CD4-positive, alpha-beta T cell (primary cell): Measurements from ENCODE around the gene UPF2. TPM values are rescaled to one million over a fixed set of nuclear protein-coding genes. Genes with fewer than 3 reads are reported as not detected.

Source experiments
- ATAC-seq: fragments of 200-7000 bp; cut with Tn5 transposase; one replicate; pipeline ENCODE4 v1.10.0; 2022; ENCODE audit warnings: mild to moderate bottlenecking; ENCODE audit not compliant: poor library complexity
- CTCF ChIA-PET: fragments of 350-600 bp; sonication (Branson Sonifier 250); formaldehyde crosslinking; loops from one replicate; lab custom pipeline; 2021; ENCODE audit warnings: antibody characterized with exemption, inconsistent platforms; lab: Charles Lee
- POLR2A ChIA-PET: fragments of 350-600 bp; sonication (Branson Sonifier 250); formaldehyde crosslinking; loops from one replicate; lab custom pipeline; 2021; ENCODE audit warnings: antibody characterized with exemption, inconsistent platforms; lab: Charles Lee
- DNase-seq, 14 experiments: peaks; one replicate each; pipeline ENCODE4 v3.0.0-alpha.2; 2013 to 2020; ENCODE audit warnings: mixed read lengths in 2 of 14
- H3K27ac ChIP-seq, 2 donors: one replicate each; pipeline versions ENCODE4 v1.5.1 to v1.7.0; 2013; ENCODE audit warnings: low read length in 2 of 2, low read depth in 1 of 2, mild to moderate bottlenecking in 1 of 2
- H3K27me3 ChIP-seq, 2 experiments: 1 replicate in 1 of 2; 2 replicates in 1 of 2; pipeline versions ENCODE4 v1.6.1 to v1.7.0; 2013; ENCODE audit warnings: low read length in 2 of 2, control low read depth in 1 of 2, mild to moderate bottlenecking in 1 of 2, moderate library complexity in 1 of 2; ENCODE audit not compliant: insufficient read depth in 2 of 2, control insufficient read depth in 1 of 2
- H3K36me3 ChIP-seq: one replicate; pipeline ENCODE4 v1.6.1; 2013; ENCODE audit warnings: low read length, control low read depth; ENCODE audit not compliant: insufficient read depth
- H3K4me1 ChIP-seq: one replicate; pipeline ENCODE4 v1.6.1; 2013; ENCODE audit warnings: low read length, control low read depth; ENCODE audit not compliant: insufficient read depth
- H3K4me3 ChIP-seq: one replicate; pipeline ENCODE4 v1.5.1; 2013; ENCODE audit warnings: mild to moderate bottlenecking, low read length, moderate library complexity
- H3K9me3 ChIP-seq, 2 experiments: 1 replicate in 1 of 2; 2 replicates in 1 of 2; pipeline versions ENCODE4 v1.6.1 to v1.7.0; 2013; ENCODE audit warnings: low read length in 2 of 2, mild to moderate bottlenecking in 2 of 2, control low read depth in 1 of 2, moderate library complexity in 1 of 2; ENCODE audit not compliant: control insufficient read depth in 1 of 2, insufficient read depth in 1 of 2
- H3K27ac Mint-ChIP-seq: one replicate; pipeline ENCODE4 v1.8.0; 2020; ENCODE audit warnings: mixed read lengths
- H3K27me3 Mint-ChIP-seq: one replicate; pipeline ENCODE4 v1.8.0; 2021; ENCODE audit warnings: mixed read lengths
- H3K36me3 Mint-ChIP-seq: one replicate; pipeline ENCODE4 v1.8.0; 2021; ENCODE audit warnings: low read depth, mixed read lengths
- H3K4me1 Mint-ChIP-seq: one replicate; pipeline ENCODE4 v1.8.0; 2021; ENCODE audit warnings: low read depth, mixed read lengths
- H3K4me3 Mint-ChIP-seq: one replicate; pipeline ENCODE4 v1.8.0; 2020; ENCODE audit warnings: mild to moderate bottlenecking, mixed read lengths
- H3K9me3 Mint-ChIP-seq: one replicate; pipeline ENCODE4 v1.8.0; 2020; ENCODE audit warnings: mixed read lengths
- intact Hi-C, 2 experiments: fragments of 100-400 bp; cut with DNase I in 1 of 2; cut with micrococcal nuclease in 1 of 2; formaldehyde crosslinking; loops; one replicate each; pipeline versions ENCODE4 v1.15.1 to v1.9.0; 2023 to 2025; cut with DNase I, micrococcal nuclease
- total RNA-seq, 174 experiments: library from RNA in 2 of 174; stranded (reverse) in 2 of 174; gene quantifications; one replicate each; pipeline ENCODE4 v1.2.3 and lab custom pipeline; 2021 to 2026
- TF ChIP-seq, protein P1 (sequence below): fragments of 200-600 bp; IDR thresholded peaks from one replicate; pipeline ENCODE4 v1.8.0; 2022; ENCODE audit warnings: antibody characterized with exemption, mild to moderate bottlenecking

UPF2 gene
- total RNA-seq, 2 experiments from 2014 or later = 14.5 to 15.3 TPM

DNA sequence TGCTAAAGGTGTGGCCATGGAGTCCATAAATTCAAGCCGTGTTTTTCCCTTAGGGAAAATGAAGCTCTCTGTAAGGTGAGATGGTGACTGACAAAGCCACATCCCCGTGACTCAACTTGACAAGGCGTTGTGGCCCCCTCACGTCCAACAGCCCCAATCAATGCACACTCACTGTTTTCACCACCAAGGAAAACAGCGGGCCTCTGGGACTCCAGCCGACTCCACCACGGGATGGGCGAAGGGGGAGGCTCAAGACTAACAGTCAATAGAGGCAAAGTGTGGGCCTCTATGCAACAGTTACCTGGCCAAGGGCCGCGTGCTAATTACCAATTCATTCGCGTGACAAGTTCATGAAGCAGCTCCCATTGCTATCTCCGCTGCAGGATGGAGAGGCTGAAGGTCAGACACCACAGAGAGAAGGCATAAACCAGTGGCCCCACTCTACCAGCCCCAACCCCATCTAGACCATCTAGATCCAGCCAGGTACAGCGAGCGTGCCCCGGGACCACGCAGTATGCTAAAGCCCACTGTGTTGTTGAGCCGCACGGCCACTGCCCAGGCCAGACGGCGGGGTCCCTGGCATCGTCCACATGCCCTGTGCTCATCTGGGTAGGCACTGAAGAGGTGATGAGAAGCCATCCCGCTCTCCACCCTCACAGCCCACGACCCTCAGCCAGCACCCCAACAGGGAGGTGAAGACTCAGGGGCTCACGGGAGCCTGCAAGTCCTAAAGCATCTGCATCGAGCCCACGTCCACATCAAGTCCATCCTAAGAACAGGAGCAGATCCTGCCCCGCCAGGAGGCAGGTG, 143.3 kb downstream of the UPF2 start:
- H3K4me1 ChIP-seq = no peaks in the 10 kb centered on the region
- no peaks in the 10 kb centered on the region for H3K36me3 ChIP-seq
- H3K27ac ChIP-seq = no peak overlapping the region
- H3K27ac Mint-ChIP-seq = no peak overlapping the region
- intact Hi-C loops = no loop called here
- peaks cover 0 to 8% of the 10 kb centered on the region in 2 experiments for H3K9me3 ChIP-seq
- no peaks in the 10 kb centered on the region for H3K9me3 Mint-ChIP-seq
- H3K4me1 Mint-ChIP-seq = no peaks in the 10 kb centered on the region
- no peaks in the 10 kb centered on the region for H3K27me3 Mint-ChIP-seq
- no peak for DNase-seq
- ChIA-PET CTCF (no interaction called here), POLR2A (no interaction called here)
- ATAC-seq = no peak
- TF ChIP-seq, protein P1, sequence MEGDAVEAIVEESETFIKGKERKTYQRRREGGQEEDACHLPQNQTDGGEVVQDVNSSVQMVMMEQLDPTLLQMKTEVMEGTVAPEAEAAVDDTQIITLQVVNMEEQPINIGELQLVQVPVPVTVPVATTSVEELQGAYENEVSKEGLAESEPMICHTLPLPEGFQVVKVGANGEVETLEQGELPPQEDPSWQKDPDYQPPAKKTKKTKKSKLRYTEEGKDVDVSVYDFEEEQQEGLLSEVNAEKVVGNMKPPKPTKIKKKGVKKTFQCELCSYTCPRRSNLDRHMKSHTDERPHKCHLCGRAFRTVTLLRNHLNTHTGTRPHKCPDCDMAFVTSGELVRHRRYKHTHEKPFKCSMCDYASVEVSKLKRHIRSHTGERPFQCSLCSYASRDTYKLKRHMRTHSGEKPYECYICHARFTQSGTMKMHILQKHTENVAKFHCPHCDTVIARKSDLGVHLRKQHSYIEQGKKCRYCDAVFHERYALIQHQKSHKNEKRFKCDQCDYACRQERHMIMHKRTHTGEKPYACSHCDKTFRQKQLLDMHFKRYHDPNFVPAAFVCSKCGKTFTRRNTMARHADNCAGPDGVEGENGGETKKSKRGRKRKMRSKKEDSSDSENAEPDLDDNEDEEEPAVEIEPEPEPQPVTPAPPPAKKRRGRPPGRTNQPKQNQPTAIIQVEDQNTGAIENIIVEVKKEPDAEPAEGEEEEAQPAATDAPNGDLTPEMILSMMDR = no peak
- no peaks in the 10 kb centered on the region for H3K36me3 Mint-ChIP-seq
- H3K4me3 ChIP-seq = no peak overlapping the region
- no peaks in the 10 kb centered on the region for H3K27me3 ChIP-seq
- H3K4me3 Mint-ChIP-seq = no peak overlapping the region

DNA sequence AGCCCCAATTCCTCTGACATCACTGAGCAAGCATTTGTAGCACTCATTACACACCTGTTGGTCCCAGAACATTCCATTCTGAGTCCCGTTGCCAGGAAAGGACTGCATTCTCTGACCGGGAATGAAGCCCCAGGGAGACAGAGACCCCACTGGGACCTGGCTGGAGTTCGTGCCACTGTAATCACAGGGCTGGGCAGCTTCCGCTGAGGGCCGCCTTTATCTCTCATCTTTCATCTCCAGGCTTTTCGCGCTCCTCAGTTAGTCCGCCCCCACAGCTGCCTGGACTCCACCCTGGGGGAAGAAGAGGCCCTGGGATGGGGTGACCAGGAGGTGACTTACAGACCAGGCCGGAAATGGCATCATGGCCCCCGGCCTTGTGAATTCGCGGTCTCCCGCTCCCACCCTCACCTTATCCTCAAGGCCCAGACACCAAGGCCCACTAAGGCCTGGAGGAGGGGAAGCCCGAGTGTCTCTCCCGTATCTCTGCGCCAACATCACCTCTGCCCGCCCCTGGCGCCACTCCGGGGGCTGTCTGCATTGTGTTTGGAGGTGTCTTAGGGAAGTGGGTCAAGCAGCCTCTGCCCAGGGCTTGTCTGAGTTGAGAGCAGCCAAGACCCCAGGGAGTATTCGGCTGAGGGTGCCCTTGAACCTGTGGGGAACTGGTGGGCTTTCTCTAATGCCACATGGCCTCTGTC, 144.1 kb downstream of the UPF2 start:
- Histone ChIP-seq H3K27ac (no peak overlapping the region), H3K27me3 (no peaks in the 10 kb centered on the region), H3K4me1 (no peaks in the 10 kb centered on the region), H3K9me3 (peaks cover 0 to 14% of the 10 kb centered on the region in 2 experiments), H3K36me3 (no peaks in the 10 kb centered on the region), H3K4me3 (no peak overlapping the region)
- Mint-ChIP-seq H3K9me3 (no peaks in the 10 kb centered on the region), H3K27ac (no peak overlapping the region), H3K36me3 (no peaks in the 10 kb centered on the region), H3K4me3 (no peak overlapping the region), H3K4me1 (no peaks in the 10 kb centered on the region), H3K27me3 (no peaks in the 10 kb centered on the region)
- ChIA-PET POLR2A (no interaction called here), CTCF (no interaction called here)
- no peak for ATAC-seq
- no peak for DNase-seq
- TF ChIP-seq, protein P1 = no peak
- intact Hi-C loops = no loop called here

DNA sequence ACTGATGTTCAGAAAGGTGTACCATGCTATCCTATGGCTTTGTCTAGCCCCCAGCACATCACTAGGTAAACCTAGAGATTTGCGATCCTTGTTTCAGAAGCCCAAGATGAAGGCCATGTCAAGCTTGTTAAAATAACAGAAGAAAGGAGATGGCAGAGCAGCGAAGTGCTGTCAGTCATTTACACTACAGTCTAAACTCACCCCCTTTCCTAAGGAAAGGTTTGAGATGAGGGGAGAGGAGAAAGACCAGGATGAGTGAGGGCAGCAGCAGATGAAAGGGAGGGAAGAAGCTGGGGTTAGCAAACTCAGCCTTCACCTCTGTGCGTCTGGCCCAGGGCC, 144.6 kb downstream of the UPF2 start:
- H3K4me3 Mint-ChIP-seq = no peak overlapping the region
- no peak overlapping the region for H3K4me3 ChIP-seq

More for the DNA sequence above, 144.6 kb downstream of the UPF2 start:
- ChIA-PET POLR2A (no interaction called here), CTCF (no interaction called here)
- intact Hi-C loops = no loop called here
- Histone ChIP-seq H3K4me1 (no peaks in the 10 kb centered on the region), H3K27ac (no peak overlapping the region), H3K36me3 (no peaks in the 10 kb centered on the region), H3K9me3 (peaks cover 0 to 14% of the 10 kb centered on the region in 2 experiments), H3K27me3 (no peaks in the 10 kb centered on the region)
- H3K9me3 Mint-ChIP-seq = no peaks in the 10 kb centered on the region
- ATAC-seq (no peak), DNase-seq (no peak)
- H3K27ac Mint-ChIP-seq = no peak overlapping the region
- no peaks in the 10 kb centered on the region for H3K4me1 Mint-ChIP-seq
- TF ChIP-seq, protein P1 = no peak
- no peaks in the 10 kb centered on the region for H3K27me3 Mint-ChIP-seq
- H3K36me3 Mint-ChIP-seq = no peaks in the 10 kb centered on the region
